GM21381 (cell line): ENCODE measurements around the gene SP3.

Experiments
- ATAC-seq: cut with Tn5 transposase; IDR thresholded peaks from one replicate; pipeline ENCODE4 v1.9.1; 2021; ENCODE audit warnings: mild to moderate bottlenecking, moderate library complexity; ENCODE audit not compliant: unreplicated experiment

Gene SP3

DNA sequence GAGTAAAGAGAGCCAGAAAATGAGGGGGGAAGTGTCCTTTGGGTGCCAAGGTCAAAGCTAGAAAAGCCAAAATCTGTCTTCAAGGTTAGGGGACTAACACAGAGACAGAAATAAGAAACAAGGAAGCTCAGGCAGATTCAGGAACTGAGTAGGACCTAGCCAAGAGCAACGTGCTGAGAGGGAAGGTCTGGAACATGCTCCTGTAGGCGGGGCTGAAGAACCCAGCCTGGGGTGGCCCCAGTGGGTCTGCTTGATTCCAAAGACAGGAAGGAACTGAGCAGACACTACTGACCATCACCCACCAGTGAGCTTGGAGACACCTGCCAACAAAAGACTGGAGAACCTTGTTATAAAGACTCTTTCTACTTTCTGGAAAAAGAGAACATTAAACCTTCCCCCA is 105.1 kb downstream of the SP3 start:
- ATAC-seq, result no peak

DNA sequence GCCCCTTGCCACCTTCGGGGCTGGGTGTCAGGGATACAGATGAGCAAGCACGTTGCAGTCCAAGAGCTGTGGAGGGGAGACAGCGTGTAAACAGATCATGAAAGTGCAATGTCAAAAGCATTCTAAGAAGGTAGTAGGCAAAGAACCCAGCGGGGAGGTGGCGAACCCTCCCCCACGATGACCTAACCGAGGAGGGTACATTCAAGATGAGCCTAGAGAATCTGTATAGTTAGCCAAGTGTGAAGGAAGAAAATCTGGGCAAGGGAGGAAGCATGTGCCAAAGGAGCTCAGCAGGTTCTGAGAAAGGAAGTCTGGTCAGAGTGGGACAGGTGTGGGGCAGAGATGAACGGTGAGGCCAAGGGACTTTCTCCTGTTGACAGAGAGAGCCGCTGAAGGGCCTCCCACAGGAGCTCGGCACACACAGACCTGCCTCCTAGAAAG is 106.9 kb downstream of the SP3 start:
- peak; percentile 75 for ATAC-seq
